ENCODE measurements around the gene NFATC3.

NFATC3 gene

GRCh38 chr16:68252383-68252782 lies 167.2 kb downstream of the NFATC3 start:
- DNase-seq, result no peak

- DNase-seq, result no peak
Observed at GRCh38 chr16:68253721-68254120, 168.6 kb downstream of the NFATC3 start.

- no peak for DNase-seq
Observed at GRCh38 chr16:68255712-68256111, 170.5 kb downstream of the NFATC3 start.

DNA sequence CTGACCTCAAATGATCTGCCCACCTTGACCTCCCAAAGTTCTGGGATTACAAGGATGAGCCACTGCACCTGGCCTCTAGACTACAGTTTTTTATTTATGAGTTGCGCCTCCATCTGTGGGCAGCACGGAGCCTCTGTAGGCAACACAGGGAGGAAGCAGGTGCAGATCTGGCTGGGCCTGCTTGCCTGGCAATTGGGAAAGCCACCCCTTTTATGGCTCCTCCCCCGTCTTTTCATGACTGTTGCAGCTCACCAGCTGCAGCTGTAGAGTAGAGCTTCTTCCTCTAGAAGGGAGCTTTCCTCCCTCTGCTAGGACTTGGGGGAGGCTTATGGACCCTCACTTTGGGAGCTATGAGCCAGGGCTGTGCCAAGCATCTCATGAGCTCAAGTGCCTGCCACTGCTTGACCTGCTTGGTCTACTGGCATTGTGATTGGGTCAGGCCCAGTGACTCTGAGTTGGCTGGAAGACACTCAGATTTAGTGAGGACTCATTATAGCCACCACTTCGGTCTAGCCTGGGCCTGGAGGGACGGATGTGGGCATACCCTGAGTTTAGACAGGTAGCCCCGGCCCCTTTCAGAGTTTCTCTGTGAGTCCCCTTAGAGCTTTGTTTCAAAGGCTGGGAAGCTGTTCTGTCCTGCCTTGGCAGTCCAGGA lies 172.2 kb downstream of the NFATC3 start:
- DNase-seq, result no peak

DNA sequence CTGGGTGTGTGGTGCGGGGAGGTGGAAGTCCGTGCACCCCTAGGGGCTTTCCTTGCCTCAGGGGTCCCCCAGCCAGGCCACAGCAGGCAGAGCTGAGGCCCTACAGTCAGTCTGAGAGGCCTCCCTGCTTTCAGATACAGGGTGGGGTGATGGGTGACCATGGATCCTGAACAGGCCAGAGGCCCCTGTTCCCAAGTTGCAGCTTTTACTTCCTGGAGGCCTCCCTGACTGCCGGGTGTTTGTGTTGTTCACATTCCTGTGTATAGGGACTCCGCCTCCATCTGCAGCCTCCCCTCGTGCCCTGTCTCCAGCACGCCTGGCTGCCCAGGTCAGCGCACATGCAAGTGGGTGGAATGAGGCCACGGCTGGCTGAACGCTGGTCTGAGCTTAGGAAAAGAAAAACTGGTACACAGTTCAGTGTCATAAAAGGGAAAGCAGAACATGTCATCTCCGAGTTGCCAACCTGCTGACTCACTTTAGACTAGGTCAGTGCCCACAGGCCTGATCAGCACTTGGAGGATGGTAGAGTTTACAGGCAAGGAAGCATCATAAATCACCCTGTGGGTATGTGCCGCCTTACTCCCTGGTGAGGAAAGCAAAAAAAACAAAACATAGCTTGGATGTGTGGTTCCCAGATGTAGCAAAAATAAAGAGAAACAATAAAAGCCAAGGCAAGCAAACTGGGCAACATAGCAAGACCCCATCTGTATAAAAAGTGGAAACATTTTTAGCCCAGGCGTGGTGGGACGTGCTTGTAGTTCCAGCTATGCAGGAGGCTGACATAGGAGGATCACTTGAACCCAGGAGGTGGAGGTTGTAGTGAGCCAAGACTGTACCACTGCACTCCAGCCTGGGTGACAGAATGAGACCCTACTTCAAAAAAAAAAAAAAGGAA lies 173.0 kb downstream of the NFATC3 start:
- no peak for DNase-seq

DNA sequence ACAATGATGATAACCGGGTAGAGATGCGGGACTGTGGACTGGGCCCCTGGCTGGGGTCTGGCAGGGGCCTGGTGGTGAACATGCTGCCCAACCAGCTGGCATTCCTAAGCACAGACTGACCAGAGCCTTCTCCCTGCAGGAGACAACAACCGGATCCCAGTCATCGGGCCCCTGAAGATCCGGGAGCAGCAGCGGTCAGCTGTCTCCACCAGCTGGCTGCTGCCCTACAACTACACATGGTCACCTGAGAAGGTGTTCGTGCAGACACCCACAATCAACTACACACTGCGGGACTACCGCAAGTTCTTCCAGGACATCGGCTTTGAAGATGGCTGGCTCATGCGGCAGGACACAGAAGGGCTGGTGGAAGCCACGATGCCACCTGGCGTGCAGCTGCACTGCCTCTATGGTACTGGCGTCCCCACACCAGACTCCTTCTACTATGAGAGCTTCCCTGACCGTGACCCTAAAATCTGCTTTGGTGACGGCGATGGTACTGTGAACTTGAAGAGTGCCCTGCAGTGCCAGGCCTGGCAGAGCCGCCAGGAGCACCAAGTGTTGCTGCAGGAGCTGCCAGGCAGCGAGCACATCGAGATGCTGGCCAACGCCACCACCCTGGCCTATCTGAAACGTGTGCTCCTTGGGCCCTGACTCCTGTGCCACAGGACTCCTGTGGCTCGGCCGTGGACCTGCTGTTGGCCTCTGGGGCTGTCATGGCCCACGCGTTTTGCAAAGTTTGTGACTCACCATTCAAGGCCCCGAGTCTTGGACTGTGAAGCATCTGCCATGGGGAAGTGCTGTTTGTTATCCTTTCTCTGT lies 174.0 kb downstream of the NFATC3 start:
- no peak for DNase-seq

DNA sequence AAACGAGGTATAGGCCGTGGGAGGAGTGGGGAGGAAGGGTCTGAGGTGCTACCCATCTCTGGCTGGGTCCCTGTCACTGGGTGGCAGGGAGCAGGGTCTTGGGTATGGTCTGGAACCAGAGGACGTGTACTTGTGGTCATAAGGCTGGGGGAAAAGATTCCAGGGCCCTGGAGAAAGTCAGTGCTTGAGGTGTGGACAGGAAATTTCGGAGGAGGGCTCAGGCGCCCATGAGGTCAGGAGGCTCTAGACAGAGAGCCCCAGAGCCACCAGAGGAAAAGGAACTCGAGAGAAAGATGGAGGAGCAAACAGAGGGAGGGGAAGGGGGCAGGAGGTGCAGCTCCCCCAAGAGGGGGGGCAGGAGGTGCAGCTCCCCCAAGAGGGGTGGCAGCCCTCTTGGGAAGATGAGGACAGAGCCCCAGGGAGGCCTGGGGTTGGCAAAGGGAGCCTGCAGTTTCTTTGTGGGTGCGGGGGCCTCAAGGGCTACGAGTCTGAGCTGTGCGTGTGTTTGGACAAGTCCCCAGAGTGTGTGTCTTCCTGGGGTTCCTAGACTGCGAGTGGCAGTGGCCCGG lies 178.5 kb downstream of the NFATC3 start:
- no peak for DNase-seq

DNA sequence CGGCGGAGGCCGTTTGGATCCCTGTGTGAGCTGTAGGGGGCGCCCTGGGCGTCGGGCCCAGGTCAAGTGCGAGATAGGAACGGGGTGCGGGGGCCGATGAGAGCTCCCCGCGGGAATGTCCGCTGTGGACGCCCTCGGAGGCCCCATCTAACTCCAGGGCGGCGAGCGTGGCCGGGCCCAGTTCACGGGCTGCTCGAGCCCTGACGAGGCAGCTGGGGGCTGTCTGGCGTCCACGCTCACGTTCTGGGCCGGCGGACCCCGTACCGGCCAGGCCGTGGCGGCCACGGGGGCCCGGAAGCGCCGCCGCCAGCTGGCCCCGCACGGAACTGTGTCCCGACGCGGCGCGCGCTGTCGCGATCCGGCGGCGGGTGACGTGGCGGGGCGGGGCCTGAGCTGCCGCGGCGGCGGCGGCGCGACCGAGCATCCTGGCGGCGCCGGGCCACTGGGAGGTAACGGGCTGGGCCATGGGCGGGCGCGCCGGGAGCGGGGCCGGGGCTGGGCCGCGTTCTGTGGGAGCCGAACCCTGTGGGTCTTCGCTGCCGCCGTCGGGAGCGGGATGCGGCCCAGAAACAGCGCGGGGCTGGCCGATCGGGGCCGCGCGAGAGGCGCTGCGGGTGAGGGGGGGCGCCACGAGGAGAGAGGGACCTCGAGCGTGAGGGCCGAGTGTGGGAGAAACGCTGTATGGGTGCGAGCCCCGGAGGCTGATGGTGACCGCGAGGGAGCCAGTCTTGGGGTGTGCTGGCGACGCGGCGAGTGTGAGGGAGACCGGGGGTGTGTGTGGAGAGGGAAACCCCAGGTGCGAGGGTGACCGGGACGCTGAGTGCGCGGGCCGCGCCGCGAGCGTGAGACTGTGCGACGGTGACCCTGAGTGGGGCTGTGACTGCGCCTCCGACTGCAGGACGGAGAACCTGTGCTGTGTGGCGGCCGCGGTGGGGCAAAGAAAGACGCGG lies 179.2 kb downstream of the NFATC3 start, which contains the start of gene SLC7A6:
Gene SLC7A6, plus strand, starts transcription at position 399 of the 950 bp plus-strand sequence. CDS start 10,201 bp downstream, outside the sequence.
- no peak for DNase-seq

- DNase-seq, result no peak
Observed at GRCh38 chr16:68265078-68265920, 180.1 kb downstream of the NFATC3 start.

- no peak for DNase-seq
Observed at GRCh38 chr16:68267612-68268405, 182.6 kb downstream of the NFATC3 start.

DNA sequence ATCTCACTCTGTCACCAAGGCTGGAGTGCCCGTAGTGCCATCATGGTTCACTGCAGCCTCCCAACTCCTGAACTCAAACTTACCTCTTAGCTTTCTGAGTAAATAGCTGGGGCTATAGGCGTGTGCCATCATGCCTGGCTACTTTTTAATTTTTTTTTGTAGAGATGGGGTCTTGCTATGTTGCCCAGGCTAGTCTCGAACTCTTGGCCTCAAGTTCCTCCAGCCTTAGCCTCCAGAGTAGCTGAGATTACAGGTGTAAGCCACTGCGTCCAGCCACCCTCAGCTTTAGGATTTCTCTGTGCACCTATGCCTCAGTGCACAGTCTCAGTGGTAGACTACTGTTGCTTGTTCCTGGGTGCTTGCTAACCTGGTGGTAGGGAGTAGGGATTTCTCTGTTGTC lies 184.6 kb downstream of the NFATC3 start:
- no peak for DNase-seq

DNA sequence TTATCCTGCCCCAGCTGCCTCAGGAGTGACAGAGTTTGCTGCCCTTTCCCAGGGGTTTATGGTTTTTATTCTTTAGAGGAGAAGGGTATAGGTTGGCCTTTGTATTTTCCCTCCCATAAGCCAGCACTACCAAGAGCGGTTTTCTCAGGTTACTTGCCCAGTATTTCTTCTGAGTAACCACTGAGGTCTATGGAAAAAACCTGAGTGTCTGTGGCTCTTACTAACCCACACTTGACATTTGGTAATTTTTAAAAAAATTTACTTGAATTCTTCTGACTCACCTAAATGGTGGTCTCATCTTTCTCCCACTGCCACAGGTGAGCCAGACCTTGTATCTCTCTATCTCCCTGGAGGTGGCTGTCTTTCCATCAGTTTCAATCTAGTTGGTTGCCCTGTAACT lies 185.2 kb downstream of the NFATC3 start:
- no peak for DNase-seq

DNA sequence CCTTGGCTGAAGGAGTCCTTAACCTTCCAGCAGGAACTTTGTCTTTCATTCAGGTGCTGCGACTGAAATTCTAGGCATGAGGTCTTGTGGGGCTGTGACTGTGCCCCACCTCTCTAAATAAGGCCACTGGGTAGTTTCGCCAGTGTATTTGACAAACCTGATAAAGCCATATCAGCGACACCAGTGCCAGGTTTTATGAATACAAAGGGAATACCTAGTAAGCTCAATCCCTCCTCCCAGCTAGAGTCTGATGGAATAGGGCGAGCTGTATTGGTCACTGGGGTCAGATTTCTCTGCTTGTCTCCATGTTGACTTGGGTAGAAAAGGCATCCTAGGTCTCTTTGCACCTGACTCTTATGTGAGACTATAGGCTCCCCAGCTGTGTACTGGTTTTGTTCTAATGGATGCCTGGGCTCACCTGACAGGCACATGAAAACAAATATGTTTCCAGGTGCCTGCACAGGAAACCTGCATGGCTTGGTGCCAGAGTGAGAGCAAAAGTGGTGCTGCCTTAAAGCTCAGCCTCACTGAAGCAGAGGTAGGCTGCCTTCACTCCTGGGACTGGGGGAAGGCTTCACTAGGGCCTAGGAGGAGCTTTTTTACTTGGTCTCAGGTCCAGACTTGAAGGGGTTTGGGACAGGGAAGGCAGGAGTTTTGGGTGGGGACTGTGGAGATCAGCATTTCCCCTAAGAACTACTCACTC lies 187.5 kb downstream of the NFATC3 start:
- no peak for DNase-seq

- no peak for DNase-seq
Observed at GRCh38 chr16:68273459-68273858, 188.3 kb downstream of the NFATC3 start.

- DNase-seq, result no peak
Observed at GRCh38 chr16:68273896-68274295, 188.7 kb downstream of the NFATC3 start.

DNA sequence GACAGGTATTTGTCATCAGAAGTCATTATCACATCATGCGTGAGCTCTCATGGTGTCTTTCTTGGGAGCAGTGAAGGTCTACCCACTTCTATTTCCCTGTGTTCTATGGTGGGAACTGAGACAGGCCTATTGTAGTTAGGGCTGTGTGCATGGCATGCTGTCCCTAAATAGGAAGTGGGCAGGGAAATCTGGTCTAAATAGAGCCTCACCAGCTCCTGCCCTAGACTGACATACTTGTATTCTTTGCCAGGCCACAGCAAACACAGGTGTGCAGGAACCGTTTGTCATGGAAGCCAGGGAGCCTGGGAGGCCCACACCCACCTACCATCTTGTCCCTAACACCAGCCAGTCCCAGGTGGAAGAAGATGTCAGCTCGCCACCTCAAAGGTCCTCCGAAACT lies 189.3 kb downstream of the NFATC3 start:
- no peak for DNase-seq

- peak; percentile 27 for DNase-seq
Observed at GRCh38 chr16:68275611-68276191, 190.5 kb downstream of the NFATC3 start.

DNA sequence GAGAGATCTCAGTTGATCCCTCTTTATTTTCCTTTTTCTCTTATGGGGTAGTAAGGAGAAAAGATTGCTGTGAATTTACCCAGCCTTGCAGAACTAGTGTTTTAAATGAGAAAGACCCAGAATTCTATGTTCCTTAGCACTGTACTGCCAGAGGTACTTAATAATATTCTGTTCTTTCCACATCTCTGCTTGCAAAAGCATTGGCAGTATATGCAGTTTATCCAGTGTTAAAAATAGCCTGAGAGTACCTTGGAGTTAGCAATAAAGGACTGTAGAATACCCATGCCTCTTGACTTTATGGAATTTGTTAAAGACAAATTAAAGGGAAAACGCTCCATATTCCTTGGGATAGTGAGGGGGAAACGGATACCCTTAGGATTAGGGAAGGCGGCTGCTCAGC lies 191.1 kb downstream of the NFATC3 start:
- DNase-seq, result no peak

Measured in NCI-H1417 treated with DMSO at 0.1 percent for 48 hours (cell line).